ENCODE results near the gene MRLN.

- TF ChIP-seq, protein P1, sequence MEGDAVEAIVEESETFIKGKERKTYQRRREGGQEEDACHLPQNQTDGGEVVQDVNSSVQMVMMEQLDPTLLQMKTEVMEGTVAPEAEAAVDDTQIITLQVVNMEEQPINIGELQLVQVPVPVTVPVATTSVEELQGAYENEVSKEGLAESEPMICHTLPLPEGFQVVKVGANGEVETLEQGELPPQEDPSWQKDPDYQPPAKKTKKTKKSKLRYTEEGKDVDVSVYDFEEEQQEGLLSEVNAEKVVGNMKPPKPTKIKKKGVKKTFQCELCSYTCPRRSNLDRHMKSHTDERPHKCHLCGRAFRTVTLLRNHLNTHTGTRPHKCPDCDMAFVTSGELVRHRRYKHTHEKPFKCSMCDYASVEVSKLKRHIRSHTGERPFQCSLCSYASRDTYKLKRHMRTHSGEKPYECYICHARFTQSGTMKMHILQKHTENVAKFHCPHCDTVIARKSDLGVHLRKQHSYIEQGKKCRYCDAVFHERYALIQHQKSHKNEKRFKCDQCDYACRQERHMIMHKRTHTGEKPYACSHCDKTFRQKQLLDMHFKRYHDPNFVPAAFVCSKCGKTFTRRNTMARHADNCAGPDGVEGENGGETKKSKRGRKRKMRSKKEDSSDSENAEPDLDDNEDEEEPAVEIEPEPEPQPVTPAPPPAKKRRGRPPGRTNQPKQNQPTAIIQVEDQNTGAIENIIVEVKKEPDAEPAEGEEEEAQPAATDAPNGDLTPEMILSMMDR (conservative IDR thresholded peaks at IDR 0.05; ENCODE audit: low read length) = no peak
- no peak for TF ChIP-seq EZH2phosphoT487 (IDR thresholded peaks at IDR 0.05; ENCODE audit: borderline replicate concordance, low read depth, low read length)
Measured at GRCh38 chr10:59741048-59741447, 12.2 kb downstream of the MRLN start.

Data from OCI-LY7 (cell line).